Transverse colon (tissue), 4 donors: Measurements from ENCODE around the gene GTF2IRD1. TPM values are rescaled to one million over a fixed set of nuclear protein-coding genes. Genes with fewer than 3 reads are reported as not detected.

Experiments
- DNase-seq: peaks from one replicate; pipeline ENCODE4 v3.0.0-alpha.2; 2019
- H3K27ac ChIP-seq, 4 donors: fragments of 200-600 bp; sonication (generic); 2 replicates each; pipeline ENCODE4 v1.5.1; 2016 to 2018; ENCODE audit warnings: inconsistent platforms in 4 of 4
- H3K27me3 ChIP-seq: fragments of 200-600 bp; sonication (generic); 2 replicates; pipeline ENCODE4 v1.5.1; 2017; ENCODE audit warnings: inconsistent platforms
- H3K36me3 ChIP-seq, 4 donors: fragments of 200-600 bp; sonication (generic); 2 replicates each; pipeline ENCODE4 v1.5.1; 2017 to 2019; ENCODE audit warnings: inconsistent platforms in 4 of 4
- H3K4me1 ChIP-seq, 4 donors: fragments of 200-600 bp; sonication (generic); 2 replicates each; pipeline ENCODE4 v1.5.1; 2017 to 2020; ENCODE audit warnings: inconsistent platforms in 4 of 4
- H3K4me3 ChIP-seq, 4 donors: fragments of 200-600 bp; sonication (generic); 1 replicate in 1 of 4; 2 replicates in 3 of 4; pipeline versions ENCODE4 v1.5.1 to v1.6.1; 2017 to 2019; ENCODE audit warnings: inconsistent platforms in 4 of 4
- H3K9me3 ChIP-seq, 2 donors: fragments of 200-600 bp; sonication (generic); 2 replicates each; pipeline ENCODE4 v1.5.1; 2017 to 2019; ENCODE audit warnings: inconsistent platforms in 2 of 2
- EP300 ChIP-seq: sonication (generic); formaldehyde crosslinking; IDR thresholded peaks from one replicate; pipeline ENCODE4 v1.6.1; 2017; ENCODE audit warnings: antibody characterized with exemption, low read depth
- POLR2A ChIP-seq: fragments of 450-650 bp; IDR thresholded peaks from one replicate; pipeline ENCODE4 v1.6.1; 2016; ENCODE audit warnings: antibody characterized with exemption, mild to moderate bottlenecking, moderate library complexity
- POLR2AphosphoS5 ChIP-seq, 3 donors: sonication (generic); formaldehyde crosslinking; IDR thresholded peaks; one replicate each; pipeline ENCODE4 v1.6.1; 2016; ENCODE audit warnings: antibody characterized with exemption in 3 of 3
- WGBS, 2 donors: methylation state at CpG; one replicate each; pipeline ENCODE4 v1.1.5; 2018; ENCODE audit warnings: low coverage in 1 of 2; 5-methylcytosine and 5-hydroxymethylcytosine counted together
- in situ Hi-C, 4 donors: fragments of 200-750 bp; cut with MboI; loops; one replicate each; pipeline versions ENCODE4 v1.15.0 to v1.15.1; 2017; ENCODE audit warnings: low sequenced_read_pairs in 3 of 4, low pct_ligation_motif_present in 1 of 4, low pct_unique_long_range_greater_than_20kb in 1 of 4
- intact Hi-C: fragments of 100-400 bp; cut with DNase I; formaldehyde crosslinking; loops from one replicate; pipeline ENCODE4 v1.15.1; 2023; ENCODE audit warnings: low total_unique reads
- total RNA-seq, 4 donors: library from RNA; depleted of rRNA; stranded (reverse); fragments of >200 nt; gene quantifications; one replicate each; pipeline ENCODE4 v1.1.0, GENCODE V29; 2016
- TF ChIP-seq, protein P1 (sequence below), 5 experiments: fragments of 200-600 bp in 3 of 5; fragments of 450-650 bp in 2 of 5; sonication (generic) in 3 of 5; IDR thresholded peaks; 1 replicate in 2 of 5; 2 replicates in 3 of 5; pipeline ENCODE4 v1.5.1; 2016 to 2017; ENCODE audit warnings: antibody characterized with exemption in 5 of 5, inconsistent platforms in 3 of 5, mild to moderate bottlenecking in 2 of 5, moderate library complexity in 1 of 5

Gene GTF2IRD1
- total RNA-seq, 4 donors from 2014 or later, result 4.6 to 22.4 (median 14.7) TPM

DNA sequence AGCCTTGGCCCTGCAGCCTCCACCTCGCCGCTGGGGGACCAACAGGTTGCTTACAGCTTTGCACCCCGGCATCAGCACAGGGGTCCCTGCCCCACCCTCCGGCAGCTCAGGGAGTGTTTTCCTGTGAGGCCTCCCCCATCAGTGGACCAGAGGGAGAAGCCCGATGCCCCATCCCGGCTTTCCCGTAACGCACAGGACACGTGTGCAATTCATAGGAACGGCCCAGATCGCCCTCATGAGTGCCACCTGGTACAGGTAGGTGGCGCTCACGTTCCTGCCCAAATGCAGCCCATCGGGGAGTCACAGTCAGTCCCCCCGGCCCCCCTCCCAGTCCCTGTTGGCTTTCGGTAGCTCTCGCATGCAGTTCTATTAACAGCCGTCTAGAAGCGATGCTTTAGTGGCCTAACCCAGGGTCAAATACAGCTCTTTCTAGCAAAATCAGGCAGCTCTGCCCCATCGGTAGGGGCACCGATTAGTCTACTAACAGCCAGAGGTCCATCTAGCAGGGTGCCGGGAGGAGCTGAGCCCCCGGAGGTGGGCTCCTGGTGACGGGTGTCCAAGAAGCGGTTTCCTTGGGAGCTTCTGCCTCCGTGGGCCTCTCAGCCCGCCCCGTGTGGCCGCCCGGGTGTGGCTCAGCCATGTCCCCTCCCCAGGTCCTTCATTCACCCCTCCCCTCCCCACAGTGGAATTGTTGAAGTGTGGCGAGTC is 48.4 kb upstream of the GTF2IRD1 start:
- Histone ChIP-seq H3K27me3 (no peaks in the 10 kb centered on the region), H3K27ac (no peak overlapping the region), H3K9me3 (no peaks in the 10 kb centered on the region), H3K36me3 (peaks cover 0 to 30% (median 9%) of the 10 kb centered on the region in 4 donors), H3K4me1 (no peaks in the 10 kb centered on the region), H3K4me3 (no peak overlapping the region)
- intact Hi-C loops (no loop called here), in situ Hi-C loops (loop anchor here in 2 of 4 donors (10.0 to 25.0 kb wide), 4 partner anchors 201 to 632 kb away; no protein-coding TSS in a partner anchor)
- DNase-seq, result no peak
- 84% methylated on average over 29 of the region's 31 CpGs; no CpG with 5 or more reads in 1 of the 2 donors for WGBS, 2 donors
- no peak for TF ChIP-seq POLR2A
- TF ChIP-seq, protein P1, sequence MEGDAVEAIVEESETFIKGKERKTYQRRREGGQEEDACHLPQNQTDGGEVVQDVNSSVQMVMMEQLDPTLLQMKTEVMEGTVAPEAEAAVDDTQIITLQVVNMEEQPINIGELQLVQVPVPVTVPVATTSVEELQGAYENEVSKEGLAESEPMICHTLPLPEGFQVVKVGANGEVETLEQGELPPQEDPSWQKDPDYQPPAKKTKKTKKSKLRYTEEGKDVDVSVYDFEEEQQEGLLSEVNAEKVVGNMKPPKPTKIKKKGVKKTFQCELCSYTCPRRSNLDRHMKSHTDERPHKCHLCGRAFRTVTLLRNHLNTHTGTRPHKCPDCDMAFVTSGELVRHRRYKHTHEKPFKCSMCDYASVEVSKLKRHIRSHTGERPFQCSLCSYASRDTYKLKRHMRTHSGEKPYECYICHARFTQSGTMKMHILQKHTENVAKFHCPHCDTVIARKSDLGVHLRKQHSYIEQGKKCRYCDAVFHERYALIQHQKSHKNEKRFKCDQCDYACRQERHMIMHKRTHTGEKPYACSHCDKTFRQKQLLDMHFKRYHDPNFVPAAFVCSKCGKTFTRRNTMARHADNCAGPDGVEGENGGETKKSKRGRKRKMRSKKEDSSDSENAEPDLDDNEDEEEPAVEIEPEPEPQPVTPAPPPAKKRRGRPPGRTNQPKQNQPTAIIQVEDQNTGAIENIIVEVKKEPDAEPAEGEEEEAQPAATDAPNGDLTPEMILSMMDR (IDR thresholded peaks at IDR 0.05), result peak in 3 of 5 experiments; percentile 17 to 24 (median 22)

DNA sequence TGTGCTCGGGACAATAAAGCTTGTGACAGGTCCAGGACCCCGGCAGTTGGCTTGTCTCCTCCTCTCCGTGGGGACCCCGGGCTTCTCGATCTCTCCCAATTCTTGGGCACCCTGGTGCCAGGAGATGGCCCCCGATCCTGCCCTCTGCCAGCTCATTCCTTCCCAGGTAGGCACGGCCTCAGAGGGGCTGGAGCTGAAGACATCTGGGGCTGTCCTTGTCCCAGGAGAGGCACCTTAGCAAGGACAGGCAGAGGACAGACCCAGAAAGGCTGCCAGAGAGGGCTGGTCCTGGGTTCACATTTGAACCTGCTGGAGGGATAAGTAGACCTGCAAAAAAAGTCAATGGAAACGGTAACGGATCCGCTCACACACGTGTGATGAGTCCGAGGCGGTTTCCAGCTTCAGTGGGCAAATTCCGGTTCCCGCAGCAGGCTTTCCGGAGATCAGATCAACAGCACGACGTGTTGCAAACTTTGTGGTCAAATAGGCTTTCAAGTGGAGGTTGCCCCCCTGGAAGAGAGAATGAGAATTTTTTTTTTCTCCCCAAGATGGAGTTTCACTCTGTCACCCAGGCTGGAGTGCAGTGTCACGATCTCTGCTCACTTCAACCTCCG is 47.7 kb upstream of the GTF2IRD1 start:
- H3K27me3 ChIP-seq, result no peaks in the 10 kb centered on the region
- no peaks in the 10 kb centered on the region for H3K4me1 ChIP-seq
- no peak for DNase-seq
- WGBS, 2 donors, result 90 to 95% methylated on average over 2 to 20 of the region's 20 CpGs
- H3K9me3 ChIP-seq, result no peaks in the 10 kb centered on the region
- in situ Hi-C loops, result loop anchor here in 2 of 4 donors (10.0 to 25.0 kb wide), 4 partner anchors 201 to 631 kb away; no protein-coding TSS in a partner anchor
- intact Hi-C loops, result loop anchor here (2.0 kb wide), 1 partner anchor 41 kb away; no protein-coding TSS in a partner anchor
- no peak overlapping the region for H3K27ac ChIP-seq
- TF ChIP-seq, protein P1 (IDR thresholded peaks at IDR 0.05), result no peak
- no peak for TF ChIP-seq POLR2A
- TF ChIP-seq POLR2AphosphoS5 (IDR thresholded peaks at IDR 0.05), result no peak
- TF ChIP-seq EP300, result no peak
- H3K4me3 ChIP-seq, result no peak overlapping the region
- H3K36me3 ChIP-seq, result peaks cover 0 to 23% (median 9%) of the 10 kb centered on the region in 4 donors

DNA sequence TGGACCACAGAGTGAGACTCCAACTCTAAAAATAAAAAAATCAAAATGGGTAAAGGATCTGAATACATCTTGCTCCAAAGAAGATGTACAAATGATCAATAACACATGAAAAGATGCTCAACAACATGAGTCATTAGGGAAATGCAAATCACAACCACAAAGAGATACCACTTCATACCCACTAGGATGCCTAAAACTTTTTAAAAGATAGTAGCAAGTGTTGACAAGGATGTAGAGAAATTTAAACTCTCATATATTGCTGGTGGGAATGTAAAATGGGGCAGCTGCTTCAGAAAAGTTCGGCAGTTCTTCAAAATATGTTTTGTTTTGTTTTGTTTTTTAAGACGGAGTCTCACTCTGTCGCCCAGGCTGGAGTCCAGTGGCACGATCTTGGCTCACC is 45.7 kb upstream of the GTF2IRD1 start:
- H3K4me3 ChIP-seq, result no peak overlapping the region
- TF ChIP-seq POLR2A, result no peak
- TF ChIP-seq, protein P1 (IDR thresholded peaks at IDR 0.05), result no peak
- TF ChIP-seq POLR2AphosphoS5 (IDR thresholded peaks at IDR 0.05), result no peak
- no peak for TF ChIP-seq EP300
- 68 to 88% methylated on average over 2 to 4 of the region's 4 CpGs for WGBS, 2 donors
- no peaks in the 10 kb centered on the region for H3K9me3 ChIP-seq
- in situ Hi-C loops, result loop anchor here in 2 of 4 donors (10.0 to 25.0 kb wide), 4 partner anchors 203 to 629 kb away; no protein-coding TSS in a partner anchor
- intact Hi-C loops, result loop anchor here (2.0 kb wide), 1 partner anchor 39 kb away; no protein-coding TSS in a partner anchor
- no peak overlapping the region for H3K27ac ChIP-seq
- no peaks in the 10 kb centered on the region for H3K4me1 ChIP-seq
- no peak for DNase-seq
- peaks cover 5% of the 10 kb centered on the region for H3K27me3 ChIP-seq
- H3K36me3 ChIP-seq, result peaks cover 0 to 13% (median 2%) of the 10 kb centered on the region in 4 donors

DNA sequence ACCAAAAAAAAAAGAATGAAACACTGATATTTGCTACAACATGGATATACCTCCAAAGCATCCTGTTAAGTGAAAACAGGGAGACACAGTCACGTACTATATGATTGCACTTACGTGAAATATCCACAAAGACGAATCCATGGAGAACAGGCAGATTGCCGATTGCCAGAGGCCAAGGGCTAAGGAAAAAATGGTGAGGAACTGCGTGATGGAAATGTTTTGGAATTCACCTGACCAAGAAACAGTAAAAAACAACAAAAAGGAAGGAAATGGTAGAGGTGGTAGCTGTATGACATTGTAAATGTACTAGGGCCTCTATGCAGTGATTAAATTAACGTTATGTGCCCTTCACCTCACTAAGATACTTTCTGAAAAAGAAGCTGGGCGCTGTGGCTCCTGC is 44.1 kb upstream of the GTF2IRD1 start:
- intact Hi-C loops, result no loop called here
- WGBS, 2 donors, result 57 to 59% methylated on average over 7 of the region's 7 CpGs

More for the DNA sequence above, 44.1 kb upstream of the GTF2IRD1 start:
- no peak for TF ChIP-seq EP300
- Histone ChIP-seq H3K36me3 (peaks cover 0 to 3% (median 0%) of the 10 kb centered on the region in 4 donors), H3K27me3 (peaks cover 10% of the 10 kb centered on the region), H3K4me3 (no peak overlapping the region), H3K4me1 (no peaks in the 10 kb centered on the region), H3K9me3 (no peaks in the 10 kb centered on the region), H3K27ac (no peak overlapping the region)
- no peak for DNase-seq
- in situ Hi-C loops, result loop anchor here in 2 of 4 donors (10.0 to 25.0 kb wide), 4 partner anchors 205 to 628 kb away; no protein-coding TSS in a partner anchor
